Fibroblast of skin of abdomen (primary cell): ENCODE data around the gene PTCRA.
"Not testable (repeated sequence)": the region's sequence is repeated elsewhere in the genome, so short reads cannot be mapped to it uniquely, and the experiment has no call there.

Experiments used
- DNase-seq: peaks from one replicate; pipeline ENCODE4 v3.0.0-alpha.2; 2013

The PTCRA gene

DNA sequence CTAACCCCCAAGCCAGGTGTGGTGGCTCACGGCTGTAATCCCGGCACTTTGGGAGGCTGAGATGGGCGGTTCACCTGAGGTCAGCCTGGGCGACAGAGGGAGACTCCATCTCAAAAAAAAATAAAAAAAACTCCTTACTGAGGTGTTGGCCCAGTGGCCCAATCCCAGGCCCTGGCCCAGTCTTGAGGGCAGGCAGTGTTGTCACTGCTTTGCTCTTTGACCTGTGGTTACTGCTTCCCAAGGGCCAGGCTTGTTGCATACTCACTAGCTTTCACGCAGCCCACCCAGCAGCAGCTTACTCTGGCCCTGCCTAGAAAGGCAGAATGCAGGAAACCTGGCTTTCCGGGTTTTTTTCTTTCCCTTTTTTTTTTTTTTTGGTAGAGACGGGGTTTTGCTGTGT, 26.6 kb downstream of the PTCRA start:
- DNase-seq = no peak

GRCh38 chr6:42947950-42948349, 32.1 kb downstream of the PTCRA start:
- DNase-seq = no peak

GRCh38 chr6:42952389-42952788, 36.5 kb downstream of the PTCRA start:
- DNase-seq = no peak

DNA sequence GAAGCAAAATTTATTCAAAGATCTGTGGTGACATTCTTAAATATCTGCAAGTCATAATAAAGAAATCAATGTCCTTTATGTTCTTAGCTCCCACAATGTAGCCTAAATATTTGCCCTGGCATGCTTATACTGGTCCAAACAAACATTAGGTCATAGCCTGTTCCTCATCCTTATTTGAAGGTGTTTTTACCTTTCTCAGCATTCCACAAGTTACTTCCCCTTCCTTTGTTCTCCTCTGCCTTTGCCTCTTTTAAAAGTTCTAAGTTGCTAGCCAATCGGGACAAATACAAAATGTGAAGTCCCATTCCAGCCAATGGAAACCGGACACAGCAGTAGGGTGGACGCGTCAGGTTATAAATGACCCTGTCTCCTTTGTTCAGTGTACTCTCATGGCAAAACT, 38.6 kb downstream of the PTCRA start:
- not testable (repeated sequence) for DNase-seq

- no peak for DNase-seq
Observed at GRCh38 chr6:42958125-42958524, 42.3 kb downstream of the PTCRA start.

GRCh38 chr6:42959917-42960242, 44.0 kb downstream of the PTCRA start:
- DNase-seq = no peak

- no peak for DNase-seq
Observed at GRCh38 chr6:42960243-42961019, 44.6 kb downstream of the PTCRA start, which contains the start of gene GNMT. Gene GNMT, plus strand, starts transcription at chr6:42960754. Its CDS starts 14 bp downstream, at chr6:42960768.

DNA sequence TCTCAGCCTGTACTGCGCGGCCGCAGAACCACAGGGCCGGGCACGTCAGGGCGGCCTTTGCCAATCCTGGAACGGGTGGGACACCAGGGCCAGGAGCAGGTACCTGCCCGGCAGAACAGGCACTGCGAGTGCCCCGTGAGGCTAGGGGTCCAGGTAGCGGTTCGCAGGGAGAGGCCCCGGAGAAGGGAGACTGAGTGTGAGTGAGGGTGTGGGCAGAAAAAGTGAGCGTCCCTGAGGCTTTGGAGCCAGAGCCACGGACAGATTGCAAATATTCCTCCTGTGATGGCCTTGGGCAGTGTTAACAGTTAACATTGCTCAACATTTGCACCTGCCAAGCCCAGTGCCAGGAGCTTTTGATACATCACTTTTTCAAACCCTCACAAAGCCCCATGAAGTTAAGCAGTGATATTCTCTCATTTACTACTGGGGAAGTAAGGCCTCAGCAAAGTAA, 45.2 kb downstream of the PTCRA start:
- DNase-seq = no peak

- DNase-seq = no peak
Observed at GRCh38 chr6:42962096-42962495, 46.2 kb downstream of the PTCRA start.

- no peak for DNase-seq
Observed at GRCh38 chr6:42962502-42963178, 46.8 kb downstream of the PTCRA start.

DNA sequence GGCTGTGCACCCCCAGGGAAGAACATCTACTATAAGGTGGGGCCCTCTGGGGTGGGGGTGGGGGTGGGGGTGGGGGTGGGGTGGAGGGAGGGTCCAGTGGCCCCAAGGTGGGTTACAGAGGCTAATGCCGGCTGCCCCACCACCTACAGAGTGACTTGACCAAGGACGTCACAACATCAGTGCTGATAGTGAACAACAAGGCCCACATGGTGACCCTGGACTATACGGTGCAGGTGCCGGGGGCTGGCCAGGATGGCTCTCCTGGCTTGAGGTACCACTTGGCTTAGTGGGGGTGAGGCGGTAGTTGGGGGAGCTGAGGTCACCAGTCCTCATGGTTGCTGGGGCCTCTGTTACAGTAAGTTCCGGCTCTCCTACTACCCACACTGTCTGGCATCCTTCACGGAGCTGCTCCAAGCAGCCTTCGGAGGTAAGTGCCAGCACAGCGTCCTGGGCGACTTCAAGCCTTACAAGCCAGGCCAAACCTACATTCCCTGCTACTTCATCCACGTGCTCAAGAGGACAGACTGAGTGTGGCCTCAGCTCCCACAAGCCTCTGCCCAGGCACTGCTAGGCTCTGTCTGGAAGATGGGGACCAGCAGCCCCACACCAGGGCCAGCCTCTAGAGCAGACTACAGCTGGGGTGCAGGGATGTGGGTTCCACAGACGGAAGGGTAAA, 47.5 kb downstream of the PTCRA start:
- DNase-seq = no peak

GRCh38 chr6:42963855-42964605, 48.2 kb downstream of the PTCRA start:
- peak; percentile 33 for DNase-seq

DNA sequence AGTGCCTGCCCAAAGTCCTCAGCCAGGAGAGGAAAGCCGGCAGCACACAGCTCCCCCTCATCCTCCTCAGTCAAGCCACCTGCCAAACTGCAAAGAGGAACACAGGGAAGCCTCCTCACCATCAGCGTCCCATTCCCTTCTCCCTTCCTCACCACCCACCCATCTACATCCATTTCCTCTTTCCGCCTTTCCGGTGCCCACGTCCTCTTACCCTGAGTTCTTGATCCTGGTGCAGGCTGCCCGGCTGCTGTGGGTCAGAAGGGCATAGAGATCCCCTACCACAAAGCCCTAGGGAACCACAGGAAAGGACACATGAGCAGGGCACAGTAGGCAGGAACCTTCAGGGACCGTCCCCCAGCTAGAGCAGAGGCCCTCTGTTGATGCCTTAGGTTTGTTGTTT, 50.7 kb downstream of the PTCRA start:
- DNase-seq = no peak

- no peak for DNase-seq
Observed at GRCh38 chr6:42967228-42967627, 51.4 kb downstream of the PTCRA start.

DNA sequence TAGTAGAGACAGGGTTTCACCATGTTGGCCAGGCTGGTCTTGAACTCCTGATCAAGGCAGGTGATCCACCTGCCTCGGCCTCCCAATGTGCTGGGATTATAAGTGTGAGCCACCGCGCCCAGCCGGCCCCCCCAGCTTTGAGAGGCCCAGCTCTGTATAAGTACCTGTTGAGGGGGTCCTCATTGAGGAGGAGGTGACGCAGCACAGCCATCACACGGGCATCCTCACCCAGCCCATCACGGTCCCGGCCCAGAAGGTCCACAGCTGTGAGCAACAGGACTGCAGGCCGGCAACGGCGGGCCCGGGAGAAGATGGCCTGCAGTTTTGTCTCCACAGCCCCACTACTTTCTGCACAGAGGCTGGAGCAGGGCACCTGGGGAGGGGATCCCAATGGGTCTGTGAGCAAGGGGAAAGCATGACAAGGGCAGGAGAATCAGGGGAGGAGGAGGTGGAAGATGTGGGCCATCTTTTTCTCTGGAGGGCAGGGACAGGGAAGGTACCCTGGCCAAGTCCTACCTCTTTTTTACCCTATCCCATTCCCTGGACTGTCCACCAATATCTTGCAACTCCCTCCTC, 52.4 kb downstream of the PTCRA start:
- DNase-seq = no peak

GRCh38 chr6:42968783-42969182, 52.9 kb downstream of the PTCRA start:
- no peak for DNase-seq

- no peak for DNase-seq
Observed at GRCh38 chr6:42969431-42969830, 53.6 kb downstream of the PTCRA start.

- DNase-seq = no peak
Observed at GRCh38 chr6:42969934-42970333, 54.1 kb downstream of the PTCRA start.

DNA sequence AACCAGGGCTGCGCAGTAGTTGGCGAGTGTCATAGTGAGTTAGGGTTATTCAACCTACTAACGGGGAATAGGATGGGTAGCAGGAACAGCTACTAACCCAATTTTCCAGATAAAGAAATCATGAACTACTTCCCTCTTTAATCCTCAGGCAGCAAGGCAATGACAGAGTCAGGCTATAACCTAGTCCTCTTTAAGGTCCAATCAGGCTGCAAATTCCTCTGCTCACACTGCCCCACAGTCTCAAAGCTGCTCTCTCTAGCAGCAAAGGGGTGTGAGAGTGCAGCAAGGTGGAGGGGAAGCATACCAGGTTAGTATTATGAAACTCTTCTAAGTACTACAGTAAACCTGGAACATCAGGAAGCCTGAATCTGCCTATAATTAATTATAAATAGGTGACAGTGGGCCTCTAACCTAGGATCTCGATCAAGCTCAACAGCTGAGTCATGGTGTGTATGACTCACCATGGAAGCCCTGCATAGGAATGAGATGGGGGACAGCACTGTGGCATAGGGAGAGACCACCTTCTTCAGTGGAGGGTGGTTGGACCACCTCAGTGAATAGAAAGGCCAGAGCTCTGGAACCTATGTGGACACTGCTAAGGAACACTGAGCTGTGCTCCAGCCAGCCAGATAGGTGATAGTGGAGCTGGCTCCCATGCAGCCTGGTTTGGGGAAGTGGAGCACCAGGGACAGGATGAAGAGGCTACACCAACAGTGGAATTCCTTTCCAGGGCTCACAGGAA, 55.2 kb downstream of the PTCRA start:
- peak; percentile 28 for DNase-seq

DNA sequence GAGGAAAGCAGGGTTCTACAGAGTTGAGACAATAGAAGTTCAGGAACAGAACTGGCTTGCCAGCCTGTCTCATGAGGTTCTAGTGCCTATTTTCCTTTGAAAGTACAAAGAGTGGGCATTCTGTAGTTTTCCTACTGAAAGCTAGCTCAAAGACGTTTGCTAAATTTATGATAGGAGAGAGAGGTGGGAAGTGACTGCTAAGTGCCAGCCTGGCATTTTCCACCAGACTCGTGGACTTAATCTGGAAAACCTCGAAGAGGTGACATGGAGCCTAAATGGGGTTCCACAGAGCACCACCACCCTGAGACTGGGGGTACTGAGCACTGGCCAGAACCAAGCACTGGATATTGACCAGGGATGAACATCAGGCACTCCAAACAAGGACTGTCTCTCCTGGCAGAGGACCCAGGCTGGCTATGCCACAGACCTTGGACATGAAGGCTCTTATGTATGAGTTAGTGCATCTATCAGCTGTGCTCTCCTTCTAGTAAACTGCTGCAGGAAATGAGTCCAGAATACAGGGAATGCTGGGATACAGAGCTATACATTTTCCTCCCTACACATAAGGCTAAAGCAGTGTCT, 56.0 kb downstream of the PTCRA start:
- DNase-seq = no peak

DNA sequence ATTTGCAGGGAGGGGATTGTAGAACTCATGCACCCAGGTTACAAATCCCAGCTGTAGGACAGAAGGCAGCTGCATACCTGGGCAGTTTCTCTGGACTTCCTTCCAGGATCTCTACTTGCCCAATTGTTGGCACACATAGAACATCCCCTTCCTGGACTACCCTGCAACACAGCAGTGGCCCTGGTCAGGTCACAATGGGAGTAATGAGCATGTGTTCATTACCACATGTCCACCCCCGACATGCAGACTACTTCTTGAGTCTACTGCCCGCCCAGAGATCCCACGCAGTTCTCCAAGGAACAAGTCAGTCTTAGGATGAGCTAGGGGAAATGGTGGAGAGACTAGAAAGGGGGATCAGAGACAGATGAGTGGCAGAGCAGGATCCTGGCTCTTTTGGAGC, 58.1 kb downstream of the PTCRA start:
- DNase-seq = no peak
